RWPE2 (cell line): ENCODE data around the gene BABAM2.
A peak's percentile ranks its signal among the peaks of the same experiment; 100 is the strongest.

Source experiments
- ATAC-seq: fragments of 200-7000 bp; cut with Tn5 transposase; 3 replicates; pipeline ENCODE4 v1.9.1; 2021; ENCODE audit warnings: low read depth
- DNase-seq: peaks from one replicate; pipeline ENCODE4 v3.0.0-alpha.2; 2020; ENCODE audit warnings: low spot score
- H3K27ac ChIP-seq: fragments of 450-650 bp; 2 replicates; pipeline ENCODE4 v1.5.1; 2017; ENCODE audit warnings: mild to moderate bottlenecking; ENCODE audit not compliant: poor library complexity, severe bottlenecking
- H3K27me3 ChIP-seq: fragments of 250-450 bp; sonication (Bioruptor Pico); 2 replicates; pipeline ENCODE4 v1.5.1; 2021; ENCODE audit warnings: mild to moderate bottlenecking, moderate library complexity; ENCODE audit not compliant: insufficient read depth, poor library complexity, severe bottlenecking
- H3K36me3 ChIP-seq: fragments of 250-450 bp; sonication (Bioruptor Pico); 2 replicates; pipeline ENCODE4 v1.5.1; 2020; ENCODE audit warnings: low read depth, mild to moderate bottlenecking, moderate library complexity
- H3K4me1 ChIP-seq: fragments of 250-450 bp; sonication (Bioruptor Pico); 2 replicates; pipeline ENCODE4 v1.5.1; 2021; ENCODE audit warnings: mild to moderate bottlenecking, moderate library complexity; ENCODE audit not compliant: insufficient read depth, poor library complexity, severe bottlenecking
- H3K4me3 ChIP-seq: fragments of 250-450 bp; sonication (Bioruptor Pico); 2 replicates; pipeline ENCODE4 v1.5.1; 2021; ENCODE audit warnings: mild to moderate bottlenecking, moderate library complexity; ENCODE audit not compliant: severe bottlenecking
- H3K9me3 ChIP-seq: fragments of 250-450 bp; sonication (Bioruptor Pico); 2 replicates; pipeline ENCODE4 v1.5.1; 2021; ENCODE audit warnings: mild to moderate bottlenecking, moderate library complexity; ENCODE audit not compliant: severe bottlenecking
- TF ChIP-seq, protein P1 (sequence below): fragments of 450-650 bp; IDR thresholded peaks from one replicate; pipeline ENCODE4 v1.5.1; 2017; ENCODE audit warnings: mild to moderate bottlenecking, moderate library complexity; ENCODE audit not compliant: poor library complexity, severe bottlenecking

BABAM2 gene

GRCh38 chr2:28219758-28220368 lies 329.3 kb downstream of the BABAM2 start:
- Histone ChIP-seq H3K9me3 (no peaks in the 10 kb centered on the region), H3K27ac (no peak overlapping the region), H3K4me1 (peaks cover 9% of the 10 kb centered on the region), H3K4me3 (no peak overlapping the region), H3K27me3 (no peaks in the 10 kb centered on the region), H3K36me3 (no peaks in the 10 kb centered on the region)
- TF ChIP-seq, protein P1, sequence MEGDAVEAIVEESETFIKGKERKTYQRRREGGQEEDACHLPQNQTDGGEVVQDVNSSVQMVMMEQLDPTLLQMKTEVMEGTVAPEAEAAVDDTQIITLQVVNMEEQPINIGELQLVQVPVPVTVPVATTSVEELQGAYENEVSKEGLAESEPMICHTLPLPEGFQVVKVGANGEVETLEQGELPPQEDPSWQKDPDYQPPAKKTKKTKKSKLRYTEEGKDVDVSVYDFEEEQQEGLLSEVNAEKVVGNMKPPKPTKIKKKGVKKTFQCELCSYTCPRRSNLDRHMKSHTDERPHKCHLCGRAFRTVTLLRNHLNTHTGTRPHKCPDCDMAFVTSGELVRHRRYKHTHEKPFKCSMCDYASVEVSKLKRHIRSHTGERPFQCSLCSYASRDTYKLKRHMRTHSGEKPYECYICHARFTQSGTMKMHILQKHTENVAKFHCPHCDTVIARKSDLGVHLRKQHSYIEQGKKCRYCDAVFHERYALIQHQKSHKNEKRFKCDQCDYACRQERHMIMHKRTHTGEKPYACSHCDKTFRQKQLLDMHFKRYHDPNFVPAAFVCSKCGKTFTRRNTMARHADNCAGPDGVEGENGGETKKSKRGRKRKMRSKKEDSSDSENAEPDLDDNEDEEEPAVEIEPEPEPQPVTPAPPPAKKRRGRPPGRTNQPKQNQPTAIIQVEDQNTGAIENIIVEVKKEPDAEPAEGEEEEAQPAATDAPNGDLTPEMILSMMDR, result no peak
- no peak for DNase-seq
- ATAC-seq, result no peak

DNA sequence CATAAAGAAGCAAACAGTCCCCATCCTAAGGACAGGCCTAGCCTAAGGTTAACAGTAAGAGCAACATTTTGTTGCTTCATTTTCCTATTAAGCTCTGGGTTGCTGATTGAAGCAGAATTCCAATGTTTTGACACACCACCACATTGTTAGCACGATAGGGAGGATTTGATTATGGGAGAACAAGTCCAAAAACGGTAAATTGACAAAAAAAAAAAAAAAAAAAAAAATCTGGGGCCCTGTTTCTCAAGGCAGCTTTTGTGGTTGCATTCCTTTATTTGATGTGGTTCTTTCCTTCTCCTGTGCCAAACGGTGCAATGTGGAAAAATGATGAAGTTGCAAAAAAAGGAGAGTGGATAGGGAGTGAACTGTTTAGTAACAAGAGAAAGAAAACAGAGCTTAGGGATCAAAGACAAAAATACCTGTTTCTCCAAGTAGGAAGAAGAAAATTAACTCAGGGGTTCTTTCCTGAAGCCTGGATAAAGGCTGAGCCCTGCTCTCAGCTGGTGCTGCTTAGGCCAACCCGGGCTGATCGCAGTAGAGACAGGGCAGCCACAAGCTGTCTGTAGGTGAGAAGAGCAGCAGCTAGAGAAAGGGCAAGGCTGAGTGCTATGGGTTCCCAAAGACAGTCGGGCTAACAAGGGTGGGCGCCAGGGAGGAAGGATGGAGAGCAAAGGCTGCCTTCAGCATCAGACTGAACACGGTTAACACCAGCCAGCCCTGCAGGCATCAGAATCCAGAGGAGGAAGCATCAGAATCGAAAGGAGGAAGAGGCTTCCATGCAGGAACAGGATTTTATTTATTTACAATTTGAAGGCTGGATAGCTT lies 334.3 kb downstream of the BABAM2 start:
- Histone ChIP-seq H3K36me3 (no peaks in the 10 kb centered on the region), H3K4me3 (no peak overlapping the region), H3K27ac (peak overlapping the region; percentile 50), H3K27me3 (no peaks in the 10 kb centered on the region), H3K9me3 (no peaks in the 10 kb centered on the region), H3K4me1 (peaks cover 21% of the 10 kb centered on the region)
- TF ChIP-seq, protein P1, result no peak
- DNase-seq, result no peak
- ATAC-seq, result peak; percentile 77

GRCh38 chr2:28225473-28226080 lies 335.0 kb downstream of the BABAM2 start:
- H3K27me3 ChIP-seq, result no peaks in the 10 kb centered on the region
- no peak overlapping the region for H3K4me3 ChIP-seq
- H3K4me1 ChIP-seq, result peaks cover 21% of the 10 kb centered on the region
- peak overlapping the region; percentile 50 for H3K27ac ChIP-seq
- ATAC-seq (peak; percentile 35), DNase-seq (no peak)
- TF ChIP-seq, protein P1, result no peak
- H3K9me3 ChIP-seq, result no peaks in the 10 kb centered on the region
- H3K36me3 ChIP-seq, result no peaks in the 10 kb centered on the region

GRCh38 chr2:28226558-28226957 lies 336.0 kb downstream of the BABAM2 start:
- Histone ChIP-seq H3K4me1 (peaks cover 21% of the 10 kb centered on the region), H3K9me3 (no peaks in the 10 kb centered on the region), H3K27me3 (no peaks in the 10 kb centered on the region), H3K4me3 (no peak overlapping the region), H3K36me3 (no peaks in the 10 kb centered on the region), H3K27ac (no peak overlapping the region)
- TF ChIP-seq, protein P1, result no peak
- no peak for DNase-seq
- ATAC-seq, result no peak
